SU-DHL-6 (cell line): ENCODE results near the gene MEIKIN.

ENCODE experiments used
- H2AFZ ChIP-seq: fragments of 200-600 bp; sonication (generic); 2 replicates; pipeline ENCODE4 v1.6.1; 2014; ENCODE audit warnings: low read depth, mild to moderate bottlenecking, moderate library complexity, mixed read lengths, antibody characterized with exemption, low read length; ENCODE audit not compliant: severe bottlenecking
- H3F3A ChIP-seq: fragments of 200-600 bp; shearing (Covaris generic); 2 replicates; pipeline ENCODE4 v1.6.0; 2016; ENCODE audit warnings: antibody characterized with exemption, mild to moderate bottlenecking; ENCODE audit not compliant: insufficient read depth
- H3K27ac ChIP-seq: fragments of 200-600 bp; sonication (generic); 2 replicates; pipeline ENCODE4 v1.5.1; 2016; ENCODE audit warnings: low read depth, mild to moderate bottlenecking, low read length, moderate library complexity, mixed read lengths
- H3K27me3 ChIP-seq: fragments of 200-600 bp; sonication (generic), shearing (Covaris generic); 2 replicates; pipeline ENCODE4 v1.6.0; 2014; ENCODE audit warnings: mild to moderate bottlenecking, low read length
- H3K36me3 ChIP-seq: fragments of 200-600 bp; sonication (generic); 2 replicates; pipeline ENCODE4 v1.6.1; 2014; ENCODE audit warnings: mild to moderate bottlenecking, low read length, mixed read lengths
- H3K4me2 ChIP-seq: fragments of 300-600, 200-600 bp; shearing (Covaris generic), sonication (generic); 2 replicates; pipeline ENCODE4 v1.6.0; 2014; ENCODE audit warnings: low read length, low read depth, mild to moderate bottlenecking; ENCODE audit not compliant: poor library complexity, severe bottlenecking
- H3K4me3 ChIP-seq: fragments of 200-600 bp; sonication (generic); 2 replicates; pipeline ENCODE4 v1.5.1; 2014; ENCODE audit warnings: antibody characterized with exemption, low read length, mild to moderate bottlenecking, mixed read lengths; ENCODE audit not compliant: insufficient read depth, poor library complexity, severe bottlenecking
- H3K79me2 ChIP-seq: fragments of 200-600 bp; sonication (generic); 2 replicates; pipeline ENCODE4 v1.6.1; 2014; ENCODE audit warnings: mild to moderate bottlenecking, low read length, moderate library complexity; ENCODE audit not compliant: insufficient read depth
- H3K9ac ChIP-seq: fragments of 200-600 bp; sonication (generic); 2 replicates; pipeline ENCODE4 v1.7.0; 2014; ENCODE audit warnings: mild to moderate bottlenecking, low read length
- H3K9me2 ChIP-seq: fragments of 200-600 bp; sonication (generic); replicated peaks from 2 replicates; pipeline ENCODE4 v1.6.1; 2014; ENCODE audit warnings: low read length; ENCODE audit not compliant: insufficient read depth
- H3K9me3 ChIP-seq: fragments of 200-600 bp; sonication (generic); 2 replicates; pipeline ENCODE4 v1.6.1; 2014; ENCODE audit warnings: low read length, mixed read lengths; ENCODE audit not compliant: insufficient read depth
- H4K20me1 ChIP-seq: fragments of 200-600 bp; sonication (generic); 2 replicates; pipeline ENCODE4 v1.6.1; 2014; ENCODE audit warnings: low read depth, mild to moderate bottlenecking, antibody characterized with exemption, low read length, moderate library complexity, mixed read lengths
- CTCF ChIP-seq: fragments of 200-600 bp; sonication (generic); IDR thresholded peaks from one replicate; pipeline ENCODE4 v1.5.1; 2017; ENCODE audit warnings: antibody characterized with exemption, mild to moderate bottlenecking, low read length, moderate library complexity; ENCODE audit not compliant: insufficient read depth, poor library complexity, severe bottlenecking
- EZH2phosphoT487 ChIP-seq: fragments of 200-600 bp; sonication (generic), shearing (Covaris generic); conservative IDR thresholded peaks from 2 replicates; pipeline ENCODE4 v1.6.1; 2018; ENCODE audit warnings: mild to moderate bottlenecking, antibody characterized with exemption, low read length, moderate library complexity, mixed read lengths

Gene MEIKIN

GRCh38 chr5:131786900-131787692 is 158.4 kb downstream of the MEIKIN start:
- no peak overlapping the region for H3K4me3 ChIP-seq
- H4K20me1 ChIP-seq: peaks cover 3% of the 10 kb centered on the region; the same call in 1 of the 2 replicates
- no peaks in the 10 kb centered on the region for H3K36me3 ChIP-seq
- no peak overlapping the region for H3K27ac ChIP-seq
- no peaks in the 10 kb centered on the region for H3K9me3 ChIP-seq
- H3K79me2 ChIP-seq: peaks cover 91% of the 10 kb centered on the region
- H3K9me2 ChIP-seq: no peaks in the 10 kb centered on the region
- no peaks in the 10 kb centered on the region for H3K27me3 ChIP-seq
- TF ChIP-seq CTCF: no peak
- TF ChIP-seq EZH2phosphoT487: no peak
- no peak overlapping the region for H3K9ac ChIP-seq
- no peak overlapping the region for H2AFZ ChIP-seq
- no peak overlapping the region for H3K4me2 ChIP-seq
- no peaks in the 10 kb centered on the region for H3F3A ChIP-seq

GRCh38 chr5:131786036-131786435 is 159.4 kb downstream of the MEIKIN start:
- Histone ChIP-seq H4K20me1 (peaks cover 3% of the 10 kb centered on the region; the same call in 1 of the 2 replicates), H3K36me3 (no peaks in the 10 kb centered on the region), H3K9me3 (no peaks in the 10 kb centered on the region), H3K27me3 (no peaks in the 10 kb centered on the region), H3K79me2 (peaks cover 91% of the 10 kb centered on the region), H3K4me2 (no peak overlapping the region), H3K9ac (no peak overlapping the region), H3K4me3 (no peak overlapping the region), H3K27ac (no peak overlapping the region), H2AFZ (no peak overlapping the region), H3F3A (no peaks in the 10 kb centered on the region), H3K9me2 (no peaks in the 10 kb centered on the region)
- TF ChIP-seq EZH2phosphoT487 (no peak), CTCF (no peak)

- no peak overlapping the region for H3K9ac ChIP-seq
- no peaks in the 10 kb centered on the region for H3K36me3 ChIP-seq
- no peak overlapping the region for H3K4me3 ChIP-seq
- TF ChIP-seq CTCF (no peak), EZH2phosphoT487 (no peak)
- H3K27ac ChIP-seq: no peak overlapping the region
- H4K20me1 ChIP-seq: peaks cover 3% of the 10 kb centered on the region; the same call in 1 of the 2 replicates
- H2AFZ ChIP-seq: no peak overlapping the region
- no peaks in the 10 kb centered on the region for H3K9me2 ChIP-seq
- H3K4me2 ChIP-seq: no peak overlapping the region
- H3K27me3 ChIP-seq: no peaks in the 10 kb centered on the region
- peaks cover 89% of the 10 kb centered on the region for H3K79me2 ChIP-seq
- H3K9me3 ChIP-seq: no peaks in the 10 kb centered on the region
- H3F3A ChIP-seq: no peaks in the 10 kb centered on the region
Observed at GRCh38 chr5:131783874-131784273, 161.6 kb downstream of the MEIKIN start.
